Measurements from ENCODE around the gene KLF7.

Gene KLF7

GRCh38 chr2:207201416-207201815 lies 35.7 kb upstream of the KLF7 start:
- no peak for DNase-seq (ENCODE audit: extremely low read depth, low read depth)
- TF ChIP-seq CTCF (IDR thresholded peaks at IDR 0.05; ENCODE audit: low read depth, low read length) = no peak

GRCh38 chr2:207200136-207200535 lies 34.4 kb upstream of the KLF7 start:
- no peak for TF ChIP-seq CTCF (IDR thresholded peaks at IDR 0.05; ENCODE audit: low read depth, low read length)
- DNase-seq (ENCODE audit: extremely low read depth, low read depth) = no peak

- DNase-seq (ENCODE audit: extremely low read depth, low read depth) = no peak
- no peak for TF ChIP-seq CTCF (IDR thresholded peaks at IDR 0.05; ENCODE audit: low read depth, low read length)
Observed at GRCh38 chr2:207194028-207194427, 28.3 kb upstream of the KLF7 start.

- DNase-seq (ENCODE audit: extremely low read depth, low read depth) = no peak
- no peak for TF ChIP-seq CTCF (IDR thresholded peaks at IDR 0.05; ENCODE audit: low read depth, low read length)
Observed at GRCh38 chr2:207188626-207189419, 23.1 kb upstream of the KLF7 start.

- DNase-seq (ENCODE audit: extremely low read depth, low read depth) = no peak
- TF ChIP-seq CTCF (IDR thresholded peaks at IDR 0.05; ENCODE audit: low read depth, low read length) = no peak
Observed at GRCh38 chr2:207185372-207185771, 19.6 kb upstream of the KLF7 start.

- DNase-seq (ENCODE audit: extremely low read depth, low read depth) = no peak
- TF ChIP-seq CTCF (IDR thresholded peaks at IDR 0.05; ENCODE audit: low read depth, low read length) = no peak
Observed at GRCh38 chr2:207184768-207185167, 19.0 kb upstream of the KLF7 start.

- no peak for DNase-seq (ENCODE audit: extremely low read depth, low read depth)
- TF ChIP-seq CTCF (IDR thresholded peaks at IDR 0.05; ENCODE audit: low read depth, low read length) = no peak
Observed at GRCh38 chr2:207184348-207184747, 18.6 kb upstream of the KLF7 start.

All from AG09319 (cell line).